ENCODE measurements around the gene ELAVL2. TPM values are rescaled to one million over a fixed set of nuclear protein-coding genes. Genes with fewer than 3 reads are reported as not detected.

The ELAVL2 gene
- total RNA-seq, 1 experiment from 2014 or later, result 16.8 TPM

- Mint-ChIP-seq H3K4me3 (peak overlapping the region; percentile 78 to 88), H3K36me3 (ENCODE audit: insufficient read depth in 1 of 3, low read depth in 3 of 3) (no peaks in the 10 kb centered on the region; a peak in 1 of 7 replicates), H3K4me1 (peaks cover 22 to 23% of the 10 kb centered on the region in 2 experiments), H3K27ac (peak overlapping the region in 1 of 3 experiments; percentile 92; a peak in 4 of 7 replicates), H3K9me3 (no peaks in the 10 kb centered on the region), H3K27me3 (ENCODE audit: low read depth) (peaks cover 17% of the 10 kb centered on the region)
- Histone ChIP-seq H3K14ac (ENCODE audit: insufficient read depth, low read length) (no peak overlapping the region; the same call in 1 of the 2 replicates), H3K23me2 (ENCODE audit: insufficient read length, low read depth, low read length, poor library complexity, severe bottlenecking) (peaks cover 17% of the 10 kb centered on the region), H4K5ac (ENCODE audit: insufficient read length, low read depth, low read length) (no peak overlapping the region), H3T11ph (ENCODE audit: low read length) (no peak overlapping the region), H4K20me1 (ENCODE audit: control insufficient read depth, insufficient read depth, insufficient read length) (no peaks in the 10 kb centered on the region), H3K56ac (ENCODE audit: insufficient read length, low read depth, low read length) (no peak overlapping the region), H3K9ac (ENCODE audit: extremely low read depth, insufficient read length, low read length) (no peak overlapping the region), H2BK20ac (ENCODE audit: low read depth, low read length, poor library complexity, severe bottlenecking) (no peak overlapping the region), H3K4ac (ENCODE audit: low read depth, low read length) (no peak overlapping the region), H3K9me3 (ENCODE audit: control insufficient read depth, low read depth, low read length) (no peaks in the 10 kb centered on the region), H2AK5ac (ENCODE audit: insufficient read length, low read length) (no peak overlapping the region), H4K8ac (replicated peaks; ENCODE audit: insufficient read length, low read depth, low read length) (no peak overlapping the region), H3K79me1 (ENCODE audit: insufficient read depth, low read depth, low read length, poor library complexity, severe bottlenecking) (no peaks in the 10 kb centered on the region), H2BK12ac (ENCODE audit: insufficient read length, low read depth, low read length) (no peak overlapping the region), H3K4me1 (ENCODE audit: insufficient read depth, low read length) (no peaks in the 10 kb centered on the region), H2BK120ac (ENCODE audit: low read depth, low read length, poor library complexity, severe bottlenecking) (no peak overlapping the region), H2BK5ac (ENCODE audit: insufficient read length, low read length) (no peak overlapping the region), H3K18ac (ENCODE audit: insufficient read length, low read depth, low read length) (peak overlapping the region; percentile 7), H3K27ac (ENCODE audit: insufficient read length, low read depth, low read length) (no peak overlapping the region), H3K23ac (ENCODE audit: insufficient read length, low read depth, low read length) (no peak overlapping the region), H3K4me2 (ENCODE audit: insufficient read depth, insufficient read length, low read length) (peak overlapping the region; percentile 91), H3K27me3 (ENCODE audit: insufficient read depth, low read length) (no peaks in the 10 kb centered on the region; the same call in 1 of the 2 replicates), H2BK15ac (ENCODE audit: low read depth, low read length) (no peak overlapping the region), H2AFZ (ENCODE audit: low read length) (no peak overlapping the region), H4K91ac (ENCODE audit: insufficient read length, low read depth, low read length) (no peak overlapping the region), H3K79me2 (ENCODE audit: insufficient read depth, low read length) (no peaks in the 10 kb centered on the region)
- no peak for TF ChIP-seq CTCF (conservative IDR thresholded peaks at IDR 0.05)
- DNase-seq, result peak; percentile 65
- WGBS (ENCODE audit: extremely low coverage, insufficient read length, low lambda C conversion rate), result no CpG with 5 or more reads among the region's 17 CpGs
Measured at GRCh38 chr9:23850242-23850689, 24.2 kb upstream of the ELAVL2 start.
